ENCODE measurements around the gene CLEC6A.
"Not testable (repeated sequence)": the region's sequence is repeated elsewhere in the genome, so short reads cannot be mapped to it uniquely, and the experiment has no call there.

CLEC6A gene

DNA sequence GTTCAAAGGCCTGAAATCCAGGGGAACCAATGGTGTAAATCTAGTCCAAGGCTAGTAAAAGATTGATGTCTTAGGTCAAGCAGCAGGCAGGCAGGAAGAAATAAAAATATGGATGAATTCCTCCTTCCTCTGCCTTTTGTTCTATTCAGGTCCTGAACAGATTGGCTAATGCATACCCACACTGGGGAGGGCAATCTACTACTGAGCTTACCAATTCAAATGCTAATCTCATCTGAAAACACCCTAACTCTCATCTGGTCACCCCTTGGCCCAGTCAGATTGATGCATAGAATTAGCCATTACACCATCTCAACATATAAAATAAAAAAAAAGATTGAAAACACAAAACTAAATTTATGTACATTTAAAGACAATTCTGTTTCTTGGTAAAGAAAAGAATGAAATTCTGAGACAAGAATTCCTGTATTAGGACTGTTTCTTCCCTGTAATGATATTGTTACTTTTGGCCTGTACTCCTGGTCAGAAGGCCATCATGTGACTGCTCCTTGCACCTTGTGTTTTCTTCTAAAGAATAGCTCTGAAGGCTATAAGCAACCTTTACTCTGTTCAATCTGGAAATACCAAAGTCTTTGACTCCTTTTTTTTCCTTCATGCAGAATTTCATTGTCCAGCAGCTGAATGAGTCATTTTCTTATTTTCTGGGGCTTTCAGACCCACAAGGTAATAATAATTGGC, 19.9 kb downstream of the CLEC6A start:
- H3K9me3 Mint-ChIP-seq: no peaks in the 10 kb centered on the region
- H3K4me1 Mint-ChIP-seq: no peaks in the 10 kb centered on the region
- H3K4me3 Mint-ChIP-seq: no peak overlapping the region
- no peak for DNase-seq
- H3K27ac Mint-ChIP-seq: no peak overlapping the region
- no peak for ATAC-seq
- peaks cover 28% of the 10 kb centered on the region for H3K27me3 Mint-ChIP-seq

DNA sequence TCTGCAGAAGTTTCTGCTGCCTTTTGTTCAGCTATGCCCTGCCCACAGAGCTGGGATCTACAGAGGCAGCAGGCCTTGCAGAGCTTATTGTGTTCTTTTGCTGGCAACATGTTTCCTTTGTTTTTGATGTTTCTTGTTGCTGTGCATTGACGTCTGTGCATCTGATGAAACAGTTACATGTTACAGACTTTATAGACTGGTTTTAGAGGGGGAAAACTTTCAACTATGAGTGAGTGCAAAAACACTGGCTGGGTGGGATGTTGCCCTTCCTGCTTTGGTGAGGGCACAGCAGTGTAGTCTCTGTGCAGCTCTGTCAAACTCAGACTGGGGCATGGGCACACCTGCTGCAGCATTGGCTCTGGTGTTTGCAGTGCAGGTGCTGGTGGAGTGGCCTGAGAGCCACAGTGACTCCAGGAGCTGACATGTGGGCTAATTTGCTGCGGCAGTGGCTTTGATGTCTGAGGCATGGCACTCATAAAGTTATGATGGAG, 26.9 kb downstream of the CLEC6A start:
- H3K9me3 Mint-ChIP-seq: peaks cover 0 to 4% of the 10 kb centered on the region in 2 donors
- ATAC-seq (peak; percentile 7), DNase-seq (no peak)
- H3K27ac Mint-ChIP-seq: peak overlapping the region in 1 of 2 donors; percentile 1
- H3K27me3 Mint-ChIP-seq: peaks cover 18% of the 10 kb centered on the region
- peaks cover 17% of the 10 kb centered on the region for H3K4me1 Mint-ChIP-seq
- no peak overlapping the region for H3K4me3 Mint-ChIP-seq

DNA sequence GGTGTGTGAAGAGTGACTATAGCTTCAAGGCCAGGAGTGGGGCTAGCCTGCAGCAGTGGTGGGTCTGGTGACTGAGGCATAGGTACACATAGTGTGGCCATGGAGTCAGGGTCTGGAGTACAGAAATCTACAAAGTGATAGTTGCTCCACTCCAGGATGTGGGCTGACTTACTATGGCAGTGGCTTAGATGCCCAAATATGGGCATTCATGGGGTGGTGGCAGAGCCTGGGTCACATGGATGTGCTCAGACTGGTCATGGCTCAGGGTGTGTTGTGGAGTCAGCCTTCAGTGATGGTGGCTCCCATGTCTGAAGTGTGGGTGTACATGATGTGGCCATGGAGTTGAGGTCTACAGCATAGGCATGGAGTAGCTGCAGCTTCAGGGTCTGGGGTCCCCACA, 27.3 kb downstream of the CLEC6A start:
- H3K4me3 Mint-ChIP-seq: no peak overlapping the region
- peak; percentile 96 for ATAC-seq
- H3K9me3 Mint-ChIP-seq: peaks cover 2 to 4% of the 10 kb centered on the region in 2 donors
- peaks cover 17% of the 10 kb centered on the region for H3K4me1 Mint-ChIP-seq
- H3K27ac Mint-ChIP-seq: peak overlapping the region; percentile 1 to 40
- peaks cover 14% of the 10 kb centered on the region for H3K27me3 Mint-ChIP-seq
- DNase-seq: peak in 1 of 2 donors; percentile 28

DNA sequence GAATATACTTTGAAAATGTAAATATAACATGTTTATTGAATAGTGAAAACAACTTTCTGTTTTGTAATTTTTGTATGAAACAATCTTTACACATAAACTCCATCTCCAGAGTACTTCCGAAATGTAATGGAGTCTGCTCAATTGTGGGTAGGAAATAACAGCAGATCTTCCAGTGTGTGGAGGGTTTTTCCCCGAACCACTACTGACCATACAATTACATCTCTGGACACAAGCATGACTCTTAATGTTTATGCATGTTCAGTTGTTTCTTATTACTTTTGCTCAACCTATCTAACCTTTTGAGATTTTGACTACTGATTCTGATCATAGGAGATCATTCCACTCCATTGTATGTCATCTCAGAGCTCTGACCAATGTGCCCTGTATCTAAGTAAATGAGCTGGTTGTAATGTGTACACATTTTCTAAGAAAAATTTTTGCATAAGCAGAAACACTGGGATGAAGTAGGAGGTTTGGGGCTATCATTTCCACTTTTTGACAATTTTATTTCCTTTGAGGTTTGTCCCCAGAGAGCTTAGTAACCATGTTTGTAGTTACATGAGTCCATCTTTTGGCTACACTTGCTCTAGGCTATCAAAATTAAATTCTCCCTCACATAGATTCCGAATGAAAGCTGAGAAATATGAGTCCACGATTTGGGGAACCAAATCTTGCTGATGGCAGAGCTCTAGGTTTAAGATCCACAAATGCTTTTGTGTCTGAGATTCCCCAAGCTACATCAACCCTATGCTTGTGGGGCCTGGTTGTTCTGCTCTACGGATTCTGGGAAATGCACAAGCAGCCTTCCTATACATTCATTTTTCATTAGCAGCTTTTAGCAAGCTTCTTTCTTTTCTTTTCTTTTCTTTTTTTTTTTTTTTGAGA, 36.1 kb downstream of the CLEC6A start:
- ATAC-seq: peak; percentile 52

DNA sequence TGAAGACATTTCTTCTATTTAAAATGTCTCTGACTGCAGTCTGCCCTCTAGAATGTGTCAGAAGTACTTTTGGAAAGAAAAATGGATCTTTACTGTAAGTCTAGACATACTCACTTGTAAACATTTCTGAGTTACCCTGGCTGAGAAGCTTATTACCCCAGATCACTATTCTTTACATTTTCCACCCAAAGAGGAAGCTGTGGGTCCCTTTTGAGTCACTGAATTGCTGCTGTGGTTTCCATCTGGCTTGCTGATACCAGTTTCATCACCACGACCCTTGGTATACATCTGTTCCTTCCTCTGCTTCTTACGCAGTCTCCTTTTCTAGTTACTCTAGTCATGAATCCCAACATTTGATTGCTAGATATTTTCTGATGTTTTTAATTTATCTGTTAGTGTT, 37.3 kb downstream of the CLEC6A start:
- Mint-ChIP-seq H3K27ac (peak overlapping the region in 1 of 2 donors; percentile 67), H3K9me3 (peaks cover 0 to 7% of the 10 kb centered on the region in 2 donors), H3K4me3 (peak overlapping the region; percentile 63 to 66), H3K4me1 (peaks cover 44% of the 10 kb centered on the region), H3K27me3 (peaks cover 30% of the 10 kb centered on the region)
- peak; percentile 99 for ATAC-seq
- peak; percentile 55 to 79 for DNase-seq

More for the DNA sequence above, 36.1 kb downstream of the CLEC6A start:
- H3K9me3 Mint-ChIP-seq: peaks cover 0 to 9% of the 10 kb centered on the region in 2 donors
- DNase-seq: no peak
- H3K27ac Mint-ChIP-seq: peak overlapping the region; percentile 17 to 75
- H3K4me1 Mint-ChIP-seq: peaks cover 44% of the 10 kb centered on the region
- peak overlapping the region; percentile 63 to 66 for H3K4me3 Mint-ChIP-seq
- H3K27me3 Mint-ChIP-seq: peaks cover 30% of the 10 kb centered on the region

DNA sequence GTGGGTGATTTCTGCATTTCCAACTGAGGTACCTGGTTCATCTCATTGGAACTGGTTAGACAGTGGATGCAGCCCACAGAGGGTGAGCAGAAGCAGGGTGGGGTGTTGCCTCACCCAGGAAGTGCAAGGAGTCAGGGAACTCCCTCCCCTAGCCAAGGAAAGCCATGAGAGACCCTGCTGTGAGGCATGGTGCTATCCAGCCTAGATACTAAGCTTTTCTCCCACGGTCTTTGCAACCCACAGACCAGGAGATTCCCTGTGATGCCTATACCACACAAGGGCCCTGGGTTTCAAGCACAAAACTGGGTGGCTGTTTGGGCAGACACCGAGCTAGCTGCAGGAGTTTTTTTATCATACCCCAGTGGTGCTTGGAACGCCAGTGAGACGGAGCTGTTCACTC, 39.9 kb downstream of the CLEC6A start:
- not testable (repeated sequence) for H3K9me3 Mint-ChIP-seq, H3K27ac Mint-ChIP-seq, ATAC-seq, DNase-seq
- Mint-ChIP-seq H3K4me1 (peaks cover 44% of the 10 kb centered on the region), H3K27me3 (peaks cover 22% of the 10 kb centered on the region), H3K4me3 (peak overlapping the region in 1 of 2 donors; percentile 3)

DNA sequence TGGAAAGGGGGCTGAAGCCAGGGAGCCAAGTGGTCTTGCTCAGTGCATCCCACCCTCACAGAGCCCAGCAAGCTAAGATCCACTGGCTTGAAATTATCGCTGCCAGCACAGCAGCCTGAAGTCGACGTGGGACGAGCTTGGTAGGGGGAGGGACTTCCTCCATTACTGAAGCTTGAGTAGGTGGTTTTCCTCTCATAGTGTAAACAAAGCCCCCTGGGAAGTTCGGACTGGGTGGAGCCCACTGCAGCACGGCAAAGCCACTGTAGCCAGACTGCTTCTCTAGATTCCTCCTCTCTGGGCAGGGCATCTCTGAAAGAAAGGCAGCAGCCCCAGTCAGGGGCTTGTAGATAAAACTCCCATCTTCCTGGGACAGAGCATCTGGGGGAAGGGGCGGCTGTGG, 40.3 kb downstream of the CLEC6A start:
- Mint-ChIP-seq H3K27me3 (peaks cover 22% of the 10 kb centered on the region), H3K27ac (peak overlapping the region in 1 of 2 donors; percentile 71), H3K4me1 (peaks cover 44% of the 10 kb centered on the region)
- not testable (repeated sequence) for DNase-seq, H3K9me3 Mint-ChIP-seq, ATAC-seq, H3K4me3 Mint-ChIP-seq

DNA sequence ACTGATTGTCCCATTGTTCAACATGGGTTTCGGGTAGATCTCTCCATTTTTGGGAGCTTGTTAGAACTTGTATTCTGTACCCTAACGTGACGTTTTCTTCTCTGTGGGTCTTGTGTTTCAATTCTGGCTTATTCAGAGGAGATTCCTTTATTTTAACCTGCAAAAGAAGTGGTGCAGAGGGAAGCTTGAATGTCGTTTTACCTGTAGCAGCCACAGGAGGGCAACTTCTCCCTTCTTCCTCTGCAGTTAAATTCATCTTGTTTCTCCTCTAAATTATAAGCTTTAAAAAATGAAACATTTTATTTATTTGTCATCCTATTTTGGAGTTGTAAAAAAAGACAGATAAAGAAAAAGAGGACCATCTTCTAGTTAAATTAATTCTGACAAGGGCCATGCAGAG, 43.9 kb downstream of the CLEC6A start:
- H3K4me1 Mint-ChIP-seq: peaks cover 17% of the 10 kb centered on the region
- peaks cover 22% of the 10 kb centered on the region for H3K27me3 Mint-ChIP-seq
- ATAC-seq: no peak
- no peak overlapping the region for H3K4me3 Mint-ChIP-seq
- no peak for DNase-seq
- no peak overlapping the region for H3K27ac Mint-ChIP-seq
- no peaks in the 10 kb centered on the region for H3K9me3 Mint-ChIP-seq

DNA sequence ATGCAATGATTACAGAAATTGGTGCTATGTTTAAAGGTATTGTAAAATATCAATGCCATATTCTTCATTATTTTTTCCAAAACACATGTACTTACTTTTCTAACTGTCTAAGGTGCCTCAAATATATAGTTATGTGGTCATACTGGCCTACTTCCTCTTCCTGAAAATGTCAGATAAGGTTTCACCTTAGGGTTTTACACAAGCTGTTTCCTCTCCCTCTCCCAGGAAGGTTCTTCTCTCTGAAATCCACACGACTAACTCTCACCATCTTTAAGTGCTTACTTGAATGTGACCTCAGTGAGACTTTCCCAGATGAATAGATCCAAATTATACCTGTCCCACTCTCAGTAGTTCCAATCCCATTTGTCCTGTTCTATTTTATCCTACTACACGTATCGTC, 46.0 kb downstream of the CLEC6A start:
- ATAC-seq: no peak
- H3K27ac Mint-ChIP-seq: no peak overlapping the region
- peaks cover 9% of the 10 kb centered on the region for H3K27me3 Mint-ChIP-seq
- no peak for DNase-seq
- no peak overlapping the region for H3K4me3 Mint-ChIP-seq
- no peaks in the 10 kb centered on the region for H3K9me3 Mint-ChIP-seq
- peaks cover 7% of the 10 kb centered on the region for H3K4me1 Mint-ChIP-seq

DNA sequence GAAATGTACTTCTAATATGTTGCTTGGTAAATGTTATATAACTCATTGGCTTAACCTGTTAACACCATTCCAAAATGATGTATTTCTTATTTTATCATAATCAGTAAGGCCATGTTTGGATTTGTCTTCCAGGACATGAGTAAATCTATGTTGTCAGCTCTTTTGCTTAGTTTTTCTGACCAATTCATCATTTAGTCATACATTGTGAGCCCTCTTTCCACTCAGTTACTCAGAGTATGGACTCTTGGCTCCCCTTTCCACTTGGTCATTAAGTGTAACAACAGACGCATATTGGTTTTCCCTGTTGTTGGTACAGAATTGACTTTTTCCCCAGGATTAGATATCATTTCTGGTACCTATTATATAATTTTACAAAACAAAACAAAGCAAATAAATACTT, 48.6 kb downstream of the CLEC6A start:
- Mint-ChIP-seq H3K27me3 (peaks cover 9% of the 10 kb centered on the region), H3K27ac (no peak overlapping the region), H3K9me3 (no peaks in the 10 kb centered on the region), H3K4me3 (no peak overlapping the region), H3K4me1 (peaks cover 13% of the 10 kb centered on the region)
- no peak for ATAC-seq
- DNase-seq: no peak

DNA sequence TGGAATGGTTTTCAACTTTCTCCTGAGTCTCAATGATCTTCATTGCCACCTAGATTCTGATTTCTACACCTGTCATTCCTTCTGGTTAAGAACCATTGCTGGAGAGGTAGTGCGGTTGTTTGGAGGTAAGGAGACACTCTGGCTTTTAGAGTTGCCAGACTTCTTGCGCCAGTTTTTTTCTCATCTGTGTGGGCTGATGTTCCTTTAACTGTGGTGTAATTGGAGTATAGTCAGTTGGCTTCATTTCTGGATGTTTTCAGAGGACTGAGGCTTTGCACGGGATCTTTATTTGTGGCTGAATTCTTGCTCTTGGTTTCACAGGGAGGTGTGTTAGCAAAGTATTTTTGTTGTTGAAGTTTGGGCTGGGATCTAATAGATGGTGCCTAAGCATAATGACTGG, 51.8 kb downstream of the CLEC6A start:
- H3K4me3 Mint-ChIP-seq: no peak overlapping the region
- no peak for DNase-seq
- no peaks in the 10 kb centered on the region for H3K9me3 Mint-ChIP-seq
- ATAC-seq: no peak
- peaks cover 6% of the 10 kb centered on the region for H3K4me1 Mint-ChIP-seq
- no peak overlapping the region for H3K27ac Mint-ChIP-seq
- peaks cover 8% of the 10 kb centered on the region for H3K27me3 Mint-ChIP-seq

DNA sequence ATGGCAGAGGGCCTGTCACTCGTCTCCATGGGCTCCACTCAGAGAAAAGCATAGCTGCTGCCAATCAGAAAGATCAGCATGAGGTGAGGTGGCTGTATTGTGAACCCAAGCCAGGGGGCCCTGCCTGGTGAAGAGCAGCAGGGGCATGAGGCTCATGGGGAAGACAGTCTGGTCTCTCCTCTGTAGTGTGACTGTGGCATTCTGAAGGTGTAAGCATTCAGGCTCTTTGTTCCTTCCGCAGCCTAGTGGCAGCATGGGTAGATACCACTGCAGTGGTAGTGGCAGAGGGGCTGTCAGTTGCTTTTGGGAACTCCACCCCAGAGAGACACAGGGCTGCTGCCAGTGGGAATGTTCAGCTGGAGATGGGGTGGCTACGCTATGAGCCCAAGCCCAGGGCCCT, 52.5 kb downstream of the CLEC6A start:
- Mint-ChIP-seq H3K27me3 (peaks cover 12% of the 10 kb centered on the region), H3K9me3 (no peaks in the 10 kb centered on the region), H3K4me1 (peaks cover 6% of the 10 kb centered on the region), H3K4me3 (no peak overlapping the region), H3K27ac (no peak overlapping the region)
- DNase-seq: no peak
- no peak for ATAC-seq

DNA sequence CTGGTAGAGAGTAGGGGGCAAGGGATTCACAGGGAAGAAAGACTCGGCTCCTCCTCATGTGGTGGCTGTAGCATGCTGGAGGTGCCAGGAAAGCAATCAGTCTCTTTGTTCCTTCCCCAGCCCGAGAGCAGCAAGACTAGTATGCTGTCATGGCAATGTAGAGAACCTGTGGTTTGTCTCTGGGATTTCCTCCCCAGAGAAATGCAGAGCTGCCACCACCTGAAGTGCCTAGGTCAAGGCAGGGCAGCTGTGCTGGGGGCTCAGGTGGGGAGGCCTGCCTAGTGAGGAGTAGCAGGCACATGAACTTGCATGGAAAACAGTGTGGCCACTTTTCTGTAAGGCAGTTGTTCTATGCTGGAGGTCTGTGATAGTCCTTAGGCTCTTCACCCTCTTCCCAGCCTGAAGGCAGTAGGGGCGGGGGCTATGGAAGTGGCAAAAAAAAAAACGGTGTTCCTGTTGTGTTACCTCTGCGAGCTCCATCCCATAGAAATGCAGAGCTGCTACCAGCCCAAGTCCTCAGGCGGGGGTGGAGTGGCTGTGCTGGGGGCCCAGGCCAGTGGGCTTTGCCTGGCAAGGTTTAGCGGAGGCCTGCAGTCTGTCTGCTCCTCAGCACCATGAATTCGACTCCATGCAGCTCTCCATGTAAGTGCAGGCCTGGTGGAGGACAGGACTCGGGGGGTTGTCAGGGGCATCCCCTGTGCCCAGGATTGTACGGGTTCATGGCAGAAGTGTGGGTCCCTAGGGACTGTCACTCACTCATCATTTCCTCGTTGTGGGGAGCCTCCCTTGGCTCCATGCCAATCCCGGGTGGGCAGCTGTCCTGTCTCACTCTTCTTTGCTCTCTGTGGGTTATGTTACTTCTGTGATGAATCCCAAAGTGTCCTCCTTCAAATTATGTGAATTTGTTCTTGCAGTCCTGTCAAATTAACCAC, 53.4 kb downstream of the CLEC6A start:
- H3K4me3 Mint-ChIP-seq: no peak overlapping the region
- no peak for ATAC-seq

DNA sequence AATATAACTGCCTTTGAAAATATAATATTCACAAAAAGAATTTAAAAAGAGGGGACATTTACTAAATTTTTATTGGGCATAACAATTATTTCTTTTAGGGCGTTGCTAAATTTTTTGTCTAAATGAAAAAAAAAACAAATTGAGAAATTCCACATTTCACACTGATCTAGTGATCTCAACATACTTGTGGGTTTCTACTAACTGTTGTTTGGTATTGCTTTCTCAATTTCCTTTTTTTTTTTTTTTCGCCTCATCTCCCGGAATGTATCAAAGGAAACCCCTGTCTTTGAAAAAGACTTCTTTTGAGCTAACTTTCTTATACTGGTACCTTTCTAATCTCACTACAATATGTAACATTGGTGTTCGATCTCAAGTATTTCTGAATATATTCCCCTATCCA, 57.5 kb downstream of the CLEC6A start, which contains the start of gene CLEC4D:
Gene CLEC4D, plus strand, starts transcription at position 248 of the 400 bp plus-strand sequence. CDS start 230 bp downstream, outside the sequence.
- Mint-ChIP-seq H3K27me3 (peaks cover 33% of the 10 kb centered on the region), H3K4me1 (peaks cover 6% of the 10 kb centered on the region), H3K27ac (no peak within 1 kb of the TSS), H3K9me3 (no peaks in the 10 kb centered on the region), H3K4me3 (no peak within 1 kb of the TSS)
- DNase-seq (no peak), ATAC-seq (no peak)

More for the DNA sequence above, 53.4 kb downstream of the CLEC6A start:
- Mint-ChIP-seq H3K9me3 (no peaks in the 10 kb centered on the region), H3K4me1 (peaks cover 6% of the 10 kb centered on the region), H3K27ac (peak overlapping the region in 1 of 2 donors; percentile 5), H3K27me3 (peaks cover 17% of the 10 kb centered on the region)
- no peak for DNase-seq

DNA sequence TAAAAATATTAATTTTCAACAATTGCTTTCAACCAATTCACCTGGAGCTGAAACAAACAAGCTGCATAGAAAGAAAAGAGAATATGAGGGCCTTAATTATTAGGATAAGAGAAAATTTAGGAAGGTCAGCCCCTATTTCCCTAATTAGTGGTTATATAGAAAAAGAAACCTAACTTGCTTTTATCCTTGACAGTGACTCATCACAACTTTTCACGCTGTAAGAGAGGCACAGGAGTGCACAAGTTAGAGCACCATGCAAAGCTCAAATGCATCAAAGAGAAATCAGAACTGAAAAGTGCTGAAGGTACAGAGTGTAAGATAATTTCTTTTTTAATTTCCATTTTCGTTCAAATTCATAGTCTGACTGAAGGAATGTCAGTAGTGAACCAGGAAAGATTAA, 62.2 kb downstream of the CLEC6A start:
- DNase-seq (no peak), ATAC-seq (no peak)
- H3K4me1 Mint-ChIP-seq: no peaks in the 10 kb centered on the region
- H3K4me3 Mint-ChIP-seq: no peak overlapping the region
- no peak overlapping the region for H3K27ac Mint-ChIP-seq
- no peaks in the 10 kb centered on the region for H3K9me3 Mint-ChIP-seq
- peaks cover 48% of the 10 kb centered on the region for H3K27me3 Mint-ChIP-seq
